Mesodermal cell (in vitro differentiated cells): Measurements from ENCODE around the gene AGMO.
"Not testable (repeated sequence)": the region's sequence is repeated elsewhere in the genome, so short reads cannot be mapped to it uniquely, and the experiment has no call there.

Source experiments
- H3K27ac ChIP-seq: 2 replicates; pipeline ENCODE4 v1.7.0; 2013; ENCODE audit warnings: mild to moderate bottlenecking, low read depth, low read length, moderate library complexity; ENCODE audit not compliant: severe bottlenecking
- H3K36me3 ChIP-seq: 2 replicates; pipeline ENCODE4 v1.7.1; 2013; ENCODE audit warnings: mild to moderate bottlenecking, low read length, moderate library complexity; ENCODE audit not compliant: control insufficient read depth, insufficient read depth
- H3K4me1 ChIP-seq: one replicate; pipeline ENCODE4 v1.7.1; 2013; ENCODE audit warnings: mild to moderate bottlenecking, low read length; ENCODE audit not compliant: insufficient read depth, control insufficient read depth, poor library complexity, severe bottlenecking
- H3K4me3 ChIP-seq: 2 replicates; pipeline ENCODE4 v1.7.0; 2013; ENCODE audit warnings: low read length, control low read depth, mild to moderate bottlenecking; ENCODE audit not compliant: insufficient read depth, poor library complexity, severe bottlenecking; ENCODE audit errors: extremely low read depth
- H3K9me3 ChIP-seq: 2 replicates; pipeline ENCODE4 v1.7.1; 2013; ENCODE audit warnings: mild to moderate bottlenecking, low read length, moderate library complexity; ENCODE audit not compliant: control insufficient read depth
- WGBS, 2 experiments: methylation state at CpG; one replicate each; pipeline ENCODE4 v1.1.5; 2013; ENCODE audit warnings: missing lambda C conversion rate in 2 of 2; ENCODE audit not compliant: insufficient coverage in 2 of 2; 5-methylcytosine and 5-hydroxymethylcytosine counted together

Gene AGMO

DNA sequence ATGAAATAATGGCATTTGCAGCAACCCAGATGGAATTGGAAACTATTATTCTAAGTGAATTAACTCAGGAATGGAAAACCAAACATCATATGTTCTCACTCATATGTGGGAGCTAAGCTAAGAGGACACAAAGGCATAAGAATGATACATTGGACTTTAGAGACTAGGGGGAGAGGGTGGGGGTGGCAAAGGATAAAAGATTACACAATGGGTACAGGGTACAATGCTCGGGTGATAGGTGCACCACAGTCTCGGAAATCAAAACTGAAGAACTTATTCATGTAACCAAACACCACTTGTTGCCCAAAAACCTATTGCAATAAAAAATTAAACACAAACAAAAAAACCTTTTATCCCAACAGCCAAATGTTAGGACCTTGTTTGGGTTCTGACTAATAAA, 17.8 kb downstream of the AGMO start:
- no CpG with 5 or more reads among the region's 2 CpGs for WGBS, 2 experiments
- no peaks in the 10 kb centered on the region for H3K36me3 ChIP-seq
- no peak overlapping the region for H3K27ac ChIP-seq

DNA sequence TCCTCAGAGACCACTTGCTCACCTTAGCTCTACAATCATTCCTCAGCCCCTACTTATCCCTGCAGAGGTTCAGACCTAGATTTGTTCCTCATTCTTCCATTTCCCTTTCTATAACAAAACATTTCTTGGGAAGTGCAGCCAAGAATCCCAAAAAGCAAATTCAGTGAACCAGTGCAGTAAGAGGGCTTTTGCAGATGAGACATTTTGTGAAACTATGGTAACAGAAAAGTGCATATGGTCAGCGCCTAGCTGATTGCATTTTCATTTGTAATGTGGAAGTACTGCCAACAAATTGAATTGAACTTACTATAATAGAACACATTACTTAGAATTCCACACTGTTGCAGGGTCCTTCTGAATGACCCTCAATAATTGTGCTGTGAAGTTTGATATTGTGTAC, 18.6 kb downstream of the AGMO start:
- no CpG with 5 or more reads among the region's 1 CpG for WGBS, 2 experiments
- H3K4me1 ChIP-seq, result no peaks in the 10 kb centered on the region

More for the DNA sequence above, 17.8 kb downstream of the AGMO start:
- Histone ChIP-seq H3K4me3 (no peak overlapping the region), H3K9me3 (no peaks in the 10 kb centered on the region), H3K4me1 (no peaks in the 10 kb centered on the region)

DNA sequence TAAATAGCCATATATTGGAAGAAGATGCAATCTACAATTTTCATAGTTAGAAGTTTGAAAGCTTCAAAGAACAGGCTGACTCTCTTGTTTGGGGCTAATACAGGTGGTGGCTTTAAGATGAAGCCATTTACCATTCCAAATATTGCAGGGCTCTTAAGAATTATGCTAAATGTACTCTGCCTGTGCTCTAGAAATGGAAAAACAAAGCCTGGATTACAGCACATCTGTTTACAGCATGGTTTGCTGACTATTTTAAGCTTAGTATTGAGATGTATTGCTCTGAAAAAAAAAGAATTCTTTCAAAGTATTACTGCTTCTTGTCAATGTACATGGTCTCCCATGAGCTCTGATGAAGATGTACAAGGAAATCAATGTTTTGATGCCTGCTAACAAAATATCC, 34.2 kb downstream of the AGMO start:
- no peaks in the 10 kb centered on the region for H3K4me1 ChIP-seq
- no peaks in the 10 kb centered on the region for H3K9me3 ChIP-seq
- no peak overlapping the region for H3K4me3 ChIP-seq
- H3K27ac ChIP-seq, result no peak overlapping the region
- no peaks in the 10 kb centered on the region for H3K36me3 ChIP-seq

More for the DNA sequence above, 18.6 kb downstream of the AGMO start:
- no peaks in the 10 kb centered on the region for H3K36me3 ChIP-seq
- H3K9me3 ChIP-seq, result no peaks in the 10 kb centered on the region
- H3K27ac ChIP-seq, result no peak overlapping the region
- no peak overlapping the region for H3K4me3 ChIP-seq

DNA sequence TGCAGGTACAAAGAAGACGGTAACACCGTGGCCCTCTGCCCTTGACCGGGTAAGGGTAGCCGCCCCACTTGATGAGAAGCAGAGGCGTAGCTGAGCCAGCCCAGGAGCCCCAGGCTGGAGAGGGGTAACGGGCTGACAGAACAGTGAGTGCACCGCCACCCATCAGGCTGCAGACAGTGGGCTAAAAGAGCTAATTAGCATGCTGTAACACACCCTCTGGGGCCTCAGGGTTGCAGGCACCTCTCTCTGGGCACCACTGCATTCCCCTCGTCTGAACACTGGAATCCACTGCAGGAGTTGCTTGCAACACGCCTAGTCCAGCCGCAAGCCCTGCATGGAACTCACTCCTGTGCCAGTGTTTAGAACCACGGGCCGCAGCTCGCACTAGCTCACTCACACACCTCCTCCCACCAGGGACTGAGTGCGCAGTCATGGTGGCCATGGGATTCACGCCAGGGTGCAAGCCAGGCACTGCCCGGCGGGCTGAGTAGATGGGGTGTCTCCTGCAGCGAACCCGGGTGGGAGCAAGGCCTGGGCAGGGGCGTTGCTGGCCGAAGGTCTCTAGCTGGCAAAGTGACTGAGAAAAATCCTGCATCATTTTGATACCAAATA, 36.1 kb downstream of the AGMO start:
- H3K36me3 ChIP-seq, result no peaks in the 10 kb centered on the region
- H3K4me1 ChIP-seq, result no peaks in the 10 kb centered on the region
- 94 to 100% methylated on average over 14 to 17 of the region's 21 CpGs for WGBS, 2 experiments
- no peak overlapping the region for H3K4me3 ChIP-seq
- no peaks in the 10 kb centered on the region for H3K9me3 ChIP-seq
- no peak overlapping the region for H3K27ac ChIP-seq

DNA sequence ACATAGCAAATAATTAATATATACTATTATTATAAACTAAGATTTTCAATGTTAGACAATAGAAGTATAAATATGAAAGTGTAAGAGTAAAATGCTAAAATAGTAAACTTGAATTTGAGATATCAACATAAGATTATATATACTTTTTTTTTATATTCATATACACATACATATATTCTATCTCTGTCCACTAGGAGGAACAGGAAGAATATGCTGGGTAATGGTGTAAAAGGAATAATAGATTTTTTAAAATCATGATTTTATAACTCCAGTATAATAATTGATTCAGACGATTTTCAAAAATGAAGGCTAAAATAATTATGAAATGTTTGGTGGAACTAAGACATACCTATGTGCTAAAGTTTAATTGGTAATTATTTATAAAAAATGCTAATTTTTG, 37.7 kb downstream of the AGMO start:
- Histone ChIP-seq H3K9me3 (peaks cover 6% of the 10 kb centered on the region), H3K36me3 (no peaks in the 10 kb centered on the region), H3K4me1 (no peaks in the 10 kb centered on the region), H3K27ac (no peak overlapping the region), H3K4me3 (no peak overlapping the region)
- no CpG with 5 or more reads among the region's 1 CpG for WGBS, 2 experiments

DNA sequence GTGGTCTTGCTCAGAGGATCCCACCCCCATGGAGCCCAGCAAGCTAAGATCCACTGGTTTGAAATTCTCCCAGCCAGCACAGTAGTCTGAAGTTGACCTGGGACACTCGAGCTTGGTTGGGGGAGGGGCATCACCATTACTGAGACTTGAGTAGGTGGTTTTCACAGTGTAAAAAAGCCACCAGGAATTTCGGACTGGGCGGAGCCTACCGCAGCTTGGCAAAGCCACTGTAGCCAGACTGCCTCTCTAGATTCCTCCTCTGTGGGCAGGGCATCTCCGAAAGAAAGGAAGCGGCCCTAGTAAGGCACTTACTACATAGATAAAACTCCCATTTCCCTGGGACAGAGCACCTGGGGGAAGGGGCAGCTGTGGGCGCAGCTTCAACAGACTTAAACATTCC, 44.0 kb downstream of the AGMO start:
- not testable (repeated sequence) for H3K36me3 ChIP-seq, H3K9me3 ChIP-seq, H3K27ac ChIP-seq, H3K4me3 ChIP-seq, H3K4me1 ChIP-seq
- WGBS, 2 experiments, result 20 to 82% methylated on average over 1 to 5 of the region's 7 CpGs

DNA sequence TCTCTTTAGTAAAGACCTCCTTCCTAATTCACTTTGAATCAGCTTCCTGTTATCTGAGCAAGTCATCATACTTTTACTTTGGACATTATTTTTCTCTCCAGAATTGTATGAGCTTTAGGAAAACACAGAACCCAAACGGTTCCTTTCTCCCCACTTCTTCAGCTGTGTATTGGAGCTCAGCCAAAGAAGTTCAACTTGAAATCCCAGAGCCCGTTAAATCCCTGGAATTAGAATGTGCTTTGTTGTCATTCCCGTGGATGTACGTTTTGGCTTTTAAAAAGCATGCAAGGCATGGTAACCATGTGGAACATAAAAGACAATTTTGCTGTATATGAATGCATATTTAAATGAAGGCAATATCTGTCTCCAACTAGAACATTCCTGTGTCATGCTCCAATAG, 46.6 kb downstream of the AGMO start:
- Histone ChIP-seq H3K4me1 (peaks cover 5% of the 10 kb centered on the region), H3K4me3 (no peak overlapping the region), H3K36me3 (no peaks in the 10 kb centered on the region), H3K9me3 (peaks cover 1% of the 10 kb centered on the region), H3K27ac (peak overlapping the region; percentile 23)
- WGBS, 2 experiments, result 79 to 87% methylated on average over 3 to 4 of the region's 4 CpGs

DNA sequence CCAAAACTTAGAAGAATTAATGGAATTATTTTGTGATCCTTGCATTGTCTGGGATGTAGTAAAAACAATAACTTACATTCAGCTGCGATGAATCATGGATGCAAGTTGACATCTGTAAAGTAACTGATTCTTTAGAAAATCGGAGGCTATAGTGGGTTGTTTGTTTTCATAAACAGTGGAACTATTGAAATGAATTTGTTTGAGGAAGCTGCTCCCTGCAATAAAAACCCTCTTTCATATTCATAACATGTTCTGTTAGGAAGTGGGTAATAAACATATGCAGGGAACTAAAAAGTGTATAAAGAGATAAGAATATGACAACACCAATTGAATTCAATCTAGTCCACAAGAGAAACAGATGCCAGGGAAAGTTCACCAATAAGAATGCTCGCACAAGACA, 53.6 kb downstream of the AGMO start:
- Histone ChIP-seq H3K36me3 (no peaks in the 10 kb centered on the region), H3K27ac (no peak overlapping the region)
- WGBS, 2 experiments, result 100% methylated on average over 1 of the region's 3 CpGs; no CpG with 5 or more reads in 1 of the 2 experiments

DNA sequence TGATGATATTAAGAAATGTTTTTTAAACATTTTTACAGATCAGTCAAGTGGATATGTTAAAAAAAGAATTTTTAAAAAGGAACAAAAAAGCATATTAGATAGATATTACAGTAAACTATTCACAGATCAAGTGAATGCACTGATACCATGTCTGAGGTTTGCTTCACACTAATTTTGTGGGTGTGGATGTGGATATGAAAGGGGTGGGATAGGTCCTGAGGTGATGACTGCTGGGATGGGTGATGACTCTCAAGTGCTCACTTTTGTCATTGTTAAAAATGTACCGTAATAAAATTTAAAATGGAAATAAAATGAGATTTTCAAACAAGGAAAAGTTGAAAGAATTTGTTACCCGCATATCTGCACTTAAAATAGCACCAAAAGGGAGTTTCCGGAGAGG, 54.1 kb downstream of the AGMO start:
- Histone ChIP-seq H3K4me3 (no peak overlapping the region), H3K4me1 (no peaks in the 10 kb centered on the region), H3K27ac (no peak overlapping the region), H3K36me3 (no peaks in the 10 kb centered on the region), H3K9me3 (no peaks in the 10 kb centered on the region)
- 80 to 100% methylated on average over 1 to 2 of the region's 3 CpGs for WGBS, 2 experiments

More for the DNA sequence above, 53.6 kb downstream of the AGMO start:
- Histone ChIP-seq H3K4me1 (no peaks in the 10 kb centered on the region), H3K4me3 (no peak overlapping the region), H3K9me3 (no peaks in the 10 kb centered on the region)

DNA sequence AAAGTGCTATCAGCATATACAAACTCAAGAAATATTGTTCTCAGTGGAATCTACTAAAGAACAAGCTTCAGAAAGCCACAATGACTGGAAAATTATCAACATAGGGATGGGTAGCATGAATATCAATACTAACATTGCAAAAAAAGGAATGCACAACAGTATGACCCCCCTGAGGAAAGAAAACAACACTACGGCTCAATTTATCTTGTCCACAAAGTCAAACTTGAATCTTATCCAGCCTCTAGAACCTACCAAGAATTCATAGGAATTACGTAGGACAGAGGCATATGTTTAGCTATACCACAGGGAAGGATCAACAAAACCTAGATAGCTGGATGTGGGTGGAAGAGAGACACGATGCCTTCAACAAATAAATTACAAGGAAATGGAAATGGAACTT, 54.6 kb downstream of the AGMO start:
- no CpG with 5 or more reads among the region's 3 CpGs for WGBS, 2 experiments
- no peak overlapping the region for H3K4me3 ChIP-seq
- no peaks in the 10 kb centered on the region for H3K4me1 ChIP-seq
- no peak overlapping the region for H3K27ac ChIP-seq
- no peaks in the 10 kb centered on the region for H3K36me3 ChIP-seq
- no peaks in the 10 kb centered on the region for H3K9me3 ChIP-seq

DNA sequence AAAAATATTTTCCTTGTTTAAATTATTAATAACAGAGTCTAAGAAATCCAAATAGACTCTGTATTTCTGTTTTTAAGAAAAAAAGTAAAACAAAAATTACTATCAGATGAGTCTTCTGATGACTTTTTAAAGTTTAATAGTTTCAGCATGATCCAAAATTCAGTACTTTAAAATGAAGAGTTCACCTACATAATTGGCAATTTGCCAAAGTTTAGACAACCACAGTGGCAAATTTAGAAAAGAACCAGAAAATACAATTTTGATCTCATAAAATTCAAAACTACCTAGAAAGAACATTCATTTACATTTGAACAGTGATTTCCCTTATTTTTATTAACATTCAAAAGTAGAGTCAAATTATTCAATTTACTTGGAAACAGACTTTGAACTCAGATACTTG, 56.1 kb downstream of the AGMO start:
- Histone ChIP-seq H3K9me3 (no peaks in the 10 kb centered on the region), H3K27ac (no peak overlapping the region), H3K4me3 (no peak overlapping the region), H3K36me3 (no peaks in the 10 kb centered on the region), H3K4me1 (no peaks in the 10 kb centered on the region)
